GM19397 (cell line): ENCODE data around the gene ZNHIT1.

Source experiments
- ATAC-seq: cut with Tn5 transposase; IDR thresholded peaks from one replicate; pipeline ENCODE4 v1.9.1; 2021; ENCODE audit warnings: mild to moderate bottlenecking, moderate library complexity; ENCODE audit not compliant: unreplicated experiment

The ZNHIT1 gene

GRCh38 chr7:101217388-101218235 is at the start of gene ZNHIT1, which contains the start of gene PLOD3:
ZNHIT1 (plus strand) TSS chr7:101218165; CDS start chr7:101218196, 31 bp downstream.
PLOD3 (minus strand) TSS chr7:101217581; CDS start chr7:101217274, 307 bp downstream.
- ATAC-seq = peak; percentile 60

DNA sequence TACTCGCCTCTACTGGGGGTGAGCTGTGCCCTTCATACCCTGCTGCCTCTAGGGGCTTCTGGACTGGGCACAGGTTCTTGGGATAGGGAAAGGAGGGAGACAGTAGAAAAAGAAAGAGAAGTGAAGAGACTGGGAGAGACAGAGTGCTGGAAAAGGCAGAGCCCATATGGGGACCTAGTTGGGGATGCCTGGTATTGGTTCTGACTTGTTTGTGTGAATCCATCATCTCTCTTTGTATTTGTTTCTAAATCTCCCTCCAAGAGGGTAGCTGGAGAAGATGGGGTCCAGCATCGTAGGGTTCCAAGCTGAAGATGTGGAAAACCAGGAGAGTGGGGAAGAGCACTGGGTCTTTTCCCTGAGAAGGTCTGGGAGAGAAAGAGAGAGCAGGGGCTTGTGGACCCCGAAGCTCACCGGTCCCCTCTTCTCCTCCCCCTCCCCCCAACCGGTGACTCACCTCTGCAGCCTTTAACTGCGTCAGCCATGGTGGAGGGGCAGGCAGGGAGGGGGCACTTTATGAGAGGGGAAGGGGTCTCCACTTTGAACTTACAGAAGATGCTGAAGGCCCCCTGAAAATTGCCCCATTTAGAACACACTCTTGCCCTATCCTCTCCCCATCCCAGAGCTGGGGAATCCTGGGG is 49.4 kb upstream of the ZNHIT1 start:
- ATAC-seq = no peak

DNA sequence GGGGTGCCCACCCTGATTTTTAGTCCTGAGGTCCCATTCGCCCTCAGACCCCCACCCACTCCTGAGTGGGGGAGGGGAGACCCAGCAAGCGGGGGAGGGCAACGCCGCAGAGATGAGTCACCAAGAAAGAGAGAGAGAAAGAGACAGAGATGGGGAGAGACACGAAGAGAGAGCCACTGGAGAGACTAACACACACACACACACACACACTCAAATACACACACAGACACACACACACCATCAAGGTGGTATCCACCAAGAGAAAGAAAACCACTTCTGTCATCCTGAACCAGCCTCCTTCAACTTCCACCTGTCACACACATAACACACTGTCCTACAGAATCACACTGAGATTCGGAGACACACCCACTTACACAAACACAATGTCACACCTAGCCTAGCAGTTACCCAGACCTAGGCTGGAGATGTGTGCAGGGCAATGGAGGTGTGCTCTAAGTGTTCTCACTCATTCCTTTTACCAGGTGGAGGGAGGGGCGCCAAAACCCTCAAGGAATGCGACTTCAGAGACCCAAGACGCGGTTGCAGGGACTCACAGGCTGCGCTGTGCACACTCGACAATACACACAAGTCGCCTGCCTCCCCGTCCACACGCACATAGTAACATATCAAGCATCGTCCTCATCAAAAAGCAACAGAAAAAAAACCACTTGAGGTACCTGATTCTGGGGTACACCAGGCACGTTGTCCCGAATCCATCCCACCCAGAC is 48.7 kb upstream of the ZNHIT1 start:
- ATAC-seq = no peak

DNA sequence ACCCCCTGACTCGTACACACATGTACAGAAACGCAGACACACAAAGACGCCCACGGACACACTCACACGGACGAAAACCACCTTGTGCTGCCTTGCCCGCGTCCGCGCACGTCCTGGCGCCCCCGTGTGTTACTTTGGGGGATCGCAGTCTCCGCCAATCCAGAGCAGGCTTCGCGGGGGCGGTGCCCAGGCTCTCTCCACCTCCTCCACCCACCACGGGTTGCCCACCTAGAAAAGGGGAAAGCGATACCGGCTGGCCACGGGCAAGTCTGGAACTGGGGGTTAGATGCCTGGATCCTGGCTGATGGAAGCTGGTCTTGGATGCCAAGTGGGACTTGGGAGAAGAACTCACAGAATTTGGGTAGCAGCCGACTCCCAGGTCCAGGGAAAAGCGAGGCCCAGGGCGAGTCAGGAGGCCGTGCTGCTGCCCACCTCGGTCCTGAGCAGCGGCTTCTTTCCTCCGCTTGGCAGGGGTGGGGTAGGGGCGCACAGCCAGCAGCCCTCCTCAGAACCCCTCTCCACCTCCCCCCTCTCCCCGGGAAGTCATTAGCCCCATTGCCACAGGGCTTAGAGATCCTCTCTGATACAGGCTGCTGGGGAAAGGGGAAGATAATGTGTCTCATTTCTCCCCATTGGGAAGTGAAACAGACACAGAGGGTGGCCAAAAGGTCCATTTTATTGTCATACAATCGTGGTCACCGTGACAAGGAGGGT is 48.0 kb upstream of the ZNHIT1 start:
- no peak for ATAC-seq

DNA sequence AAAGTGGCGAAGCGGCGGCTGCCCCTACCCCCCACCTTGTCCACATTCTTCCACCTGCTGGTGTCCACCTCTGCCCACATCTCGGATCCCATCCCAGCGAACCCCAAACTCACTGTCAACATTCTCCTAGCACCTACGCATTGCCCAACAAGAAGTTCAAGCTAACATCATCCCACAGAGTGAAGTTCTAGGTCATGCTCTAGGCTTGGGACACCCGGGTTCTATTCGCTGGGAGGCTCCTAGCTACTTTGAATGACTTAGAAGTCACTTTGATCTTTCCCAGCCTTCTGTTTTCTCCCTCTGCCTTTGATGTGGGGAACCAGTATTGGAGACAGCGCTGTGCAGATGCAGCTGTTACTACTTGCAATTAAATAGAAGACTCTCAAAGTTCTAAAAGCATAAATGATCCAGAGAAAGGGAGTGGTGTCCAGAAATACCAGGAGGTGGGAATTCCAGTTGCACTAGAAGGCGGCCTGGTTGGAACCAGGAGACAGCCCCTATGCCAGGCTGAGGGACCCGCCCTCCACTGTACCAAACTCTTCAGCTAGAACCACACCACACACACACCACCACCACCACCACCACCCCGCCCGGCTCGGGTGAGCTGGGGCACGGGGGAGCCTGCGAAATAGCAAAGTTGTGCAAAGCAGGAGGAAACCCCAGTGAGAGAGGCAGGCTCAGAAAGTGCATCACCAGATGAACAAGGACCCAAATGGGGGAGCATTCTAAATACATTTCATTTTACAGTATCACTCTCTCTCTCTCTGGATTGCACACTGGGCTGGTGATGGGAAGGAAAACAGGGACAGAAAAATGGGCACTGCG is 47.1 kb upstream of the ZNHIT1 start:
- no peak for ATAC-seq

DNA sequence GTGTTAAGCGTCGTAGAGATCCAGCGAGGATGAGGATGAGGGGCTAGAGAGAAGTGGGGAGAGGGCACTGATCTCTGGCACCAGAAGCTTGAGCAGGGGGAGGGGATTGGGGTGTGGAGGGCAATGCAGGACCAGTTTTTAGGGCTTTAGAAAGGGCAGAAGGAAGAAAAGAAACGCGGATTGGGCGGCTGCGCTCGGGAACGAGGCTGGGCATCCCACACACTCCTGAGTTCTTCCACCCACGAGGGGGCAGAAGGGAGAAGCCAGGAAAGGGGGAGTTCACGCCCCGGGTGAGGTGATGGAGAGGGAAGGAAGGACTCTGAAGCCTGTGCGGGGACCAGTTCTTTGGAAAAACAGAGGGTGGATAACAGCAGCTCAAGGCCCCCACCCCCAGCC is 46.5 kb upstream of the ZNHIT1 start:
- no peak for ATAC-seq

DNA sequence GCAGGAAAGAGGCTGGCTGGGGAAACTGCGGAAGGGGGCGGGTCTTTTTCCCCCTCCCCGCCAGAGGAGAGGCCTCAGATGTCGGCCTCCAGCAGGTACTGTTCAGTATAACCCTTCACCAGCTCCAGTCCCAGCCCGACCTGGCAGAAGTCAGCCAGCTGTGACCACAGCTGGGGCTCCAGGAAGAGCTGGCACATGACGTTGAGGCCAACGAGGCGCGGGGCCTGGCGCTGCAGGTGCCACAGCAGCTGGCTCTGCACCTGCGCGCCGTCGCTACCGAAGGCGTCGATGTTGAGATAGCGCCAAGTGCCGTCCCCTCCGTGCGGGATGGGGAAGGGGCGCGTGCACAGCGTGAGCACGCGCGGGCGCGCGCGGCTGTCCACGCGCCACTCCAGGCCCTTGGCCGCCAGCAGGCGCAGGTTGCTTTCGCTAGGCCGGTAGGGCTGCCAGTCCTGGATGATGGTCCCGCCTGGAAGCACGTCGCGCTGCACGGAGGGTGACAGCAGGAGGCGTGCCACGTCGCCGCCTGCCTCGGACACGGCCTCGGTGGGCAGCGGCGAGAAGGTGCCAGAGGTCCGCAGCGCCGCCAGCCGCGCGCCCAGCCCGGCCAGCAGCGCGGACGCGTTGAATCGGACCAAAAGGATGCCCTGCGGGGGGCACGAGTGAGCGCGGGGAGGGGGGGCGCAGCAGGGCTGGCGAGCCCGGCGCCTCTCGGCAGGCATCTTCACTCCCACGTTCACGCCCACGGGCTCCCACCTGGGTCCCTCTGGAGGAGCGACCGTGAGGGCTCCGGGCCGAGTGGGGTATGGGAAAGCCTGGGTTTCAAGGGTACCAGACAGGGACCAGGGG is 45.7 kb upstream of the ZNHIT1 start:
- ATAC-seq = no peak

- no peak for ATAC-seq
Observed at GRCh38 chr7:101172854-101173751, 44.9 kb upstream of the ZNHIT1 start.

- no peak for ATAC-seq
Observed at GRCh38 chr7:101173752-101174244, 44.2 kb upstream of the ZNHIT1 start.

DNA sequence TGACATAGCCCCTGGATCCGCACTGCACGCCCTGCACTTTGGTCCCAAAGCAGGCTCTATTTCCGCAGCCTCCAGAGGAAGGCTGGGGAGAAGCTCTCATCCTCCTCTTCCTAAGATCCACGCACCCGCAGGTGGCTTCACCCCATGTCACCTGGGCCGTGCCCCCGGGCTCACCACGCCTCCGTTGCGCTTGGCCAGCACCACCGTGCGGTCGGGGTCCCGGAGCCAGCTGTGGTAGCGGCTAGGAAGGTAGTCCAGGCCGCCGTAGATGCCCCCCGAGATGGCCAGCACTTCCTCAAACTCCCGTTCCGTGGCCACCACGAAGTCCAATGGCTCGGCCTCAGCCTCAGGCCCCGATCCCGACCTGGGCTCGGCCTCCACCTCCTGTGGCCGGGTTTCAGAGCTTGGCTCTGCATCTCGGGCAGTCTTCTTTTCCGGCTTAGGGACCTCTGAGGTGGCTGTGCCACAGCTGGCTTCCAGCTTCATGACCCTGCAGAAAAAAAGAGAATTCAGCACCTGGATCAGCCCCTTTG is 43.6 kb upstream of the ZNHIT1 start:
- no peak for ATAC-seq

DNA sequence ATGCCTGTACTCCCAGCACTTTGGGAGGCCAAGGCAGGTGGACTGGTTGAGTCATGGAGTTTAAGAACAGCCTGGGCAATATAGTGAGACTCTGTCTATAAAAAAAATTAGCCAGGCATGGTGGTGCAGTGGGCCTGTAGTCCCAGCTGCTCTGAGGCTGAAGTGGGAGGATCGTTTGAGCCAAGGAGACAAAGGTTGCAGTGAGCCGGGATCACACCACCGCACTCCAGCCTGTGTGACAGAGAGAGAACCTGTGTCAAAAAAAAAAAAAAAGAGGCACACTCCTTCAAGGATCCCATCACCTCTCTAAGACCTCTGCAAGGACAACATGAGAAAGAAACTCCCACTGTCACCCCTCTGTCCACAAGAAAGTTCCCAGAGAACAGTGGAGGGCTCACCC is 42.3 kb upstream of the ZNHIT1 start:
- no peak for ATAC-seq

DNA sequence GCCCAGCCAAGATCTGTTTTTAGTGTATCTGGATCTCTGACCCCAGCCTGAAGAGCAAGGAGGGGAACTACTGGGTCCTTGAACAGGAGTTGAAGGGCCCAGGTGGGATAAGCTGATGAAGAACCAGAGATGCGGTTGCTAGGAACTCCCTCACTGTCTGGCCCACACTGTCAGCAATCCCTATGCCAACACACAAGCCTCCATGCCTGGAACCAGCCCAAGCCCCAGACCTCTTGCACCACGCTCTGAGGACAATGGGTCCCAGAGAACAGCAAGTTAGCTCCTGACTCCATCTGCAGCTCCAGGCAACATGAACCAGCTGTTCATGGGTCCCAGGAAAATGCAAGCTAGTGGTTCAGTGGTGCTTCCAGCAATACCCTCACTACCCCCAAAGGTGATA is 40.3 kb upstream of the ZNHIT1 start:
- no peak for ATAC-seq

GRCh38 chr7:101179117-101179516 is 38.8 kb upstream of the ZNHIT1 start:
- no peak for ATAC-seq

DNA sequence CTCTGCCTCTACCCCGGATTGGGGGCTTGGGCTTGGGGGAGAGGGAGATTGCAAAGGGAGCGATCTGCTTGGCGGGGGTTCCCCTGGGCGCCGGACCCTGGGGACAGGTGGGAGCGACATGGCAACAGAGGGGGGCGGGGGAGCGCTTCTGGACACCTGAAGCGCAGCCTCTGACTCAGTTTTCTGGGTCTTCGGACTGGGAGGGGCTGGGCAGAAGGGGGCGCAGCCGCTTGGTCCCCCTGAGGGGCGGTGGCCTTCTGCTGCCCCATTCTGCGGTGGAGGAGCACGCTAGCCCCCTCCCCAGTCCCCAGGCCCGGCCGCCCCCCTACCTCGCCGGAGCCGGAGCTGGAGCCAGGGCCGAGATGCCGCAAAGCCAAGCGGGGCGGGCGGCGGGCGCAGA is 38.3 kb upstream of the ZNHIT1 start:
- no peak for ATAC-seq

DNA sequence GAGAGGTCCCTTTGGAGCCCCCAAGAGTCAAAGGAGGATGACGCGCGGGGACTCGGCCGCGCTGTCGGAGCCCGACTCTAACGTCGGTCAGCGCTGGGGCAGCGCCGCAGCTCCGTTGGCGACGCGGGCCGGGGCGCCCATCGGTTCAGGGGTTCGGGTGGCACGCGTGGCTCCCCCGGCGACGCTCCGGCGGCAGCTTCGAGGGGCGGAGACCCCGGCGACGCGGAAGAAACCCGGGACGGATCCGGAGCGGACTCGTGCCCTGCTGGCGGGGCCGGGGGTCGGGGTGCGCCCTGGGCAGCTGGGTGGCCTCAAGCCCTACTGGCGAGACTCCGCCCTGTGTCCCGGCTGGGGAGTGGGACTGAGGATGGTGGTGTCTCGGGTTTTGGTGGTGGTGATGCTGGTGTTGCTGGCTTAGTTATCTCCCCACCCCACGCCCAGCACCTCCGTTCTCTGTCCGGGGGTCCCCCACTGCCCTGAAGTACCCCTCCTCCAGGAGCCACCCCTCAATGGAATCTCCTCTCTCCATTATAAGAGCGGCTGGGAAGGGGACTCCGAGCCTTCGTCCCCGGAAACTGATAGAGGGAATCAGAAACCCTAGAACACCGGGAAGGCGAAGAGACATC is 37.7 kb upstream of the ZNHIT1 start, which contains the start of gene NAT16:
Gene NAT16, minus strand, starts transcription at position 164 of the 626 bp plus-strand sequence. CDS start 5,486 bp downstream, outside the sequence.
- no peak for ATAC-seq

DNA sequence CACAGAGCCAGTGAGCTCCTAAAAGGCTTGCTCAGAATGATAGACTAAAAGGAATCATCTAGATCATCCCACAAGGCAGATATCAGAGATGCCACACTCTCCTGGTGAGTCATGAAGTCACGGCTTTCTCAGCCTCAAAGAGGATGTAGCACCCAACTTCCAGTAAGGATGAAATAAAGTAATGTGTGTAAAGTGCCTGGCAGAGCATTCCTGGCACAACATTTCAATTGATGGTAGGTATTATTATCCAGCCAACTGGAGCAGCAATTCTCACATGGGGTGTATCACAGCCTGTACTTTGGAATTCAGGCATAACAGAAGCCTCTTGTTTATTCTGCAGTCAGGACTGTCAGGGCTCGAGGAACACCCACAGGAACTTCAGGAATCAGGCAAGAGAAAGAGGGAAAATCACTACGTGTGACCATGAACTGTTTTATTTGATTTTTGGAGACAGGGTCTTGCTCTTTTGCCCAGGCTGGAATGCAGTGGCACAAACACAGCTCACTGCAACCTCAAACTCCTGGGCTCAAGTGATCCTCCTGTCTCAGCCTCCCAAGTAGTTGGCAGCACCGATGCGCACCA is 32.6 kb upstream of the ZNHIT1 start:
- no peak for ATAC-seq

- no peak for ATAC-seq
Observed at GRCh38 chr7:101186194-101186593, 31.8 kb upstream of the ZNHIT1 start.
